ENCODE measurements around the gene IGFBP4. TPM values are rescaled to one million over a fixed set of nuclear protein-coding genes. Genes with fewer than 3 reads are reported as not detected.

Gene IGFBP4
- total RNA-seq, 1 donor from 2014 or later: 142 TPM

- H2AFZ ChIP-seq (ENCODE audit: low read depth, low read length): no peak overlapping the region
- no peak overlapping the region for H3K27ac ChIP-seq (ENCODE audit: low read depth, low read length)
- H3K36me3 Mint-ChIP-seq (ENCODE audit: low read depth, unreplicated experiment): no peaks in the 10 kb centered on the region
- H3K4me3 ChIP-seq (ENCODE audit: insufficient read depth, low read depth, low read length): no peak overlapping the region
- no peak overlapping the region for H3K4me3 Mint-ChIP-seq (ENCODE audit: unreplicated experiment)
- H3K27me3 Mint-ChIP-seq (ENCODE audit: low read depth, unreplicated experiment): peaks cover 24% of the 10 kb centered on the region
- DNase-seq (ENCODE audit: low read depth): no peak
- H3K9ac ChIP-seq (ENCODE audit: low read length): no peak overlapping the region
- no peaks in the 10 kb centered on the region for H3K79me2 ChIP-seq (ENCODE audit: insufficient read depth, low read length)
- H3K27ac Mint-ChIP-seq (ENCODE audit: unreplicated experiment): no peak overlapping the region
- TF ChIP-seq CTCF (IDR thresholded peaks at IDR 0.05; ENCODE audit: insufficient read depth, low read depth, low read length): no peak
- no peak for TF ChIP-seq EZH2 (IDR thresholded peaks at IDR 0.05; ENCODE audit: insufficient read depth, low read length)
- H3K4me2 ChIP-seq (ENCODE audit: low read length): no peak overlapping the region
- H3K9me3 Mint-ChIP-seq (ENCODE audit: unreplicated experiment): peaks cover 3% of the 10 kb centered on the region
- peaks cover 10% of the 10 kb centered on the region for H3K4me1 ChIP-seq (ENCODE audit: insufficient read depth, low read length)
- H3K36me3 ChIP-seq (ENCODE audit: insufficient read depth, low read length): no peaks in the 10 kb centered on the region
- no peaks in the 10 kb centered on the region for H4K20me1 ChIP-seq (ENCODE audit: insufficient read depth, low read length)
- H3K27me3 ChIP-seq (ENCODE audit: insufficient read depth, low read length): no peaks in the 10 kb centered on the region
- H3K4me1 Mint-ChIP-seq (ENCODE audit: low read depth, unreplicated experiment): peaks cover 3% of the 10 kb centered on the region
- peaks cover 4% of the 10 kb centered on the region for H3K9me3 ChIP-seq (ENCODE audit: insufficient read depth, low read depth, low read length)
- FAIRE-seq: peak; percentile 45
These were observed 55.2 kb downstream of the IGFBP4 start for GRCh38 chr17:40498281-40499084.

GRCh38 chr17:40499551-40500189 is 56.4 kb downstream of the IGFBP4 start:
- peaks cover 24% of the 10 kb centered on the region for H3K27me3 Mint-ChIP-seq (ENCODE audit: low read depth, unreplicated experiment)
- H3K27ac Mint-ChIP-seq (ENCODE audit: unreplicated experiment): no peak overlapping the region
- no peak overlapping the region for H3K4me3 Mint-ChIP-seq (ENCODE audit: unreplicated experiment)
- peaks cover 5% of the 10 kb centered on the region for H3K9me3 Mint-ChIP-seq (ENCODE audit: unreplicated experiment)
- no peak for TF ChIP-seq EZH2 (IDR thresholded peaks at IDR 0.05; ENCODE audit: insufficient read depth, low read length)
- no peak for TF ChIP-seq CTCF (IDR thresholded peaks at IDR 0.05; ENCODE audit: insufficient read depth, low read depth, low read length)
- peaks cover 3% of the 10 kb centered on the region for H3K4me1 Mint-ChIP-seq (ENCODE audit: low read depth, unreplicated experiment)
- Histone ChIP-seq H3K27me3 (ENCODE audit: insufficient read depth, low read length) (no peaks in the 10 kb centered on the region), H3K27ac (ENCODE audit: low read depth, low read length) (no peak overlapping the region), H3K9me3 (ENCODE audit: insufficient read depth, low read depth, low read length) (peaks cover 4% of the 10 kb centered on the region), H3K4me1 (ENCODE audit: insufficient read depth, low read length) (peaks cover 10% of the 10 kb centered on the region), H3K79me2 (ENCODE audit: insufficient read depth, low read length) (no peaks in the 10 kb centered on the region), H3K4me3 (ENCODE audit: insufficient read depth, low read depth, low read length) (no peak overlapping the region), H3K36me3 (ENCODE audit: insufficient read depth, low read length) (no peaks in the 10 kb centered on the region), H2AFZ (ENCODE audit: low read depth, low read length) (peak overlapping the region; percentile 50), H3K9ac (ENCODE audit: low read length) (no peak overlapping the region), H4K20me1 (ENCODE audit: insufficient read depth, low read length) (no peaks in the 10 kb centered on the region), H3K4me2 (ENCODE audit: low read length) (peak overlapping the region; percentile 80)
- DNase-seq (ENCODE audit: low read depth) (peak; percentile 42), FAIRE-seq (no peak)
- no peaks in the 10 kb centered on the region for H3K36me3 Mint-ChIP-seq (ENCODE audit: low read depth, unreplicated experiment)

All from astrocyte (in vitro differentiated cells and primary cell).